Subcutaneous abdominal adipose tissue (tissue), 5 donors: ENCODE data around the gene SCUBE2.

Experiments
- H3K27ac ChIP-seq: one replicate; pipeline ENCODE4 v1.7.0; 2013; ENCODE audit warnings: low read depth, mild to moderate bottlenecking, inconsistent platforms, low read length, moderate library complexity
- H3K27me3 ChIP-seq, 5 donors: one replicate each; pipeline ENCODE4 v1.7.0; 2013; ENCODE audit warnings: low read length in 5 of 5, inconsistent platforms in 1 of 5; ENCODE audit not compliant: control insufficient read depth in 5 of 5, insufficient read depth in 4 of 5
- H3K36me3 ChIP-seq, 5 donors: one replicate each; pipeline ENCODE4 v1.7.0; 2013; ENCODE audit warnings: low read length in 5 of 5; ENCODE audit not compliant: control insufficient read depth in 5 of 5, insufficient read depth in 5 of 5
- H3K4me1 ChIP-seq, 5 donors: one replicate each; pipeline ENCODE4 v1.7.0; 2013; ENCODE audit warnings: low read length in 5 of 5, mild to moderate bottlenecking in 3 of 5, moderate library complexity in 1 of 5; ENCODE audit not compliant: control insufficient read depth in 5 of 5, insufficient read depth in 5 of 5
- H3K4me3 ChIP-seq, 5 donors: one replicate each; pipeline ENCODE4 v1.7.0; 2013; ENCODE audit warnings: low read length in 5 of 5, low read depth in 1 of 5
- H3K9ac ChIP-seq, 5 donors: one replicate each; pipeline ENCODE4 v1.7.0; 2013; ENCODE audit warnings: low read length in 5 of 5, mild to moderate bottlenecking in 4 of 5, moderate library complexity in 3 of 5
- H3K9me3 ChIP-seq, 5 donors: one replicate each; pipeline ENCODE4 v1.7.0; 2013; ENCODE audit warnings: low read length in 5 of 5; ENCODE audit not compliant: control insufficient read depth in 5 of 5
- donor health status: healthy.
- donor health status: healthy.
- donor health status: healthy.
- donor health status: healthy.
- donor health status: healthy.

SCUBE2 gene

GRCh38 chr11:9091044-9091922 is at the start of gene SCUBE2:
SCUBE2 (minus strand) TSS chr11:9091599; CDS start chr11:9091528, 71 bp downstream.
- Histone ChIP-seq H3K4me1 (peaks cover 2 to 27% (median 22%) of the 10 kb centered on the region in 5 donors), H3K4me3 (peak within 1 kb of the TSS; percentile 32 to 67 (median 63)), H3K9ac (peak within 1 kb of the TSS in 4 of 5 donors; percentile 23 to 61 (median 46)), H3K36me3 (no peaks in the 10 kb centered on the region), H3K27ac (no peak within 1 kb of the TSS), H3K9me3 (no peaks in the 10 kb centered on the region), H3K27me3 (peaks cover 0 to 4% (median 0%) of the 10 kb centered on the region in 5 donors)

- no peak overlapping the region for H3K9ac ChIP-seq
- no peak overlapping the region for H3K27ac ChIP-seq
- H3K27me3 ChIP-seq: no peaks in the 10 kb centered on the region
- H3K9me3 ChIP-seq: no peaks in the 10 kb centered on the region
- no peak overlapping the region for H3K4me3 ChIP-seq
- peaks cover 0 to 27% (median 8%) of the 10 kb centered on the region in 5 donors for H3K4me1 ChIP-seq
- peaks cover 19 to 81% (median 71%) of the 10 kb centered on the region in 5 donors for H3K36me3 ChIP-seq
Observed at GRCh38 chr11:9141186-9141585, 49.8 kb upstream of the SCUBE2 start.

DNA sequence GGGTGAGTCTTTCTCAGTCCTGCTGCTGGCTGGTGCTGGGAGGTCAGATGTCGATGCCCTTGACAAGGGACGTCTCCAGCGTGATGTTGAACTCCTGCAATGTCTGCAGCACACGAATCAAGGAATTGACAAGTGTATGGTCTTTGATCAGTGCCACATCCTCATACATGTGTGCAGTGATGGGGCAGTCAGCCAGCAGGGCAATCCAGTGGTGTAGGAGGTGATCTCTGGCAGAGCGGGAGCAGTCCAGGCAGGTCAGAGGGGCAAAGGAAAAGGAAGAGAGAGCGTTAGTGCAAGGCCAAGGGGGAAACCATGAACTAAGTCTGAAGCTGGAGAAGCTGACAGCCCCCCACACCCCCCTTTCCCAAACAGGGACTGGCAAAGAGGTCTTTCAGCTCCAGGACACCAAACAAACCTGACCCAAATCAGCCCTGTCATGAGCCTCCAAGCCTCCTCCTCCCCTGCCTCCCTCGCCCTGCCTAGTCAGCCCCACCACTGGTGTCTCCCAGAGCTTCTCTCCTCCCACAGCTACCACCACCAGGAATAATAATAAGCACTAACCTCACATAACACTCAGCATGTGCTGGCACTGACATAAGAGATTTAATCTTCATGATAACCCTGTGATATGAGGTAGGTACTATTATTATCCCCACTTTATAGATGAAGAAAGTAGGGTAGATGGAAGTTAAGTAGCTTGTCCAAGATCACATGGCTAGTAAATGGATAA is 48.4 kb upstream of the SCUBE2 start:
- Histone ChIP-seq H3K27me3 (no peaks in the 10 kb centered on the region), H3K27ac (peak overlapping the region; percentile 46), H3K9ac (peak overlapping the region in 1 of 5 donors; percentile 11), H3K36me3 (peaks cover 16 to 72% (median 57%) of the 10 kb centered on the region in 5 donors), H3K9me3 (no peaks in the 10 kb centered on the region), H3K4me3 (no peak overlapping the region), H3K4me1 (peaks cover 0 to 27% (median 8%) of the 10 kb centered on the region in 5 donors)

DNA sequence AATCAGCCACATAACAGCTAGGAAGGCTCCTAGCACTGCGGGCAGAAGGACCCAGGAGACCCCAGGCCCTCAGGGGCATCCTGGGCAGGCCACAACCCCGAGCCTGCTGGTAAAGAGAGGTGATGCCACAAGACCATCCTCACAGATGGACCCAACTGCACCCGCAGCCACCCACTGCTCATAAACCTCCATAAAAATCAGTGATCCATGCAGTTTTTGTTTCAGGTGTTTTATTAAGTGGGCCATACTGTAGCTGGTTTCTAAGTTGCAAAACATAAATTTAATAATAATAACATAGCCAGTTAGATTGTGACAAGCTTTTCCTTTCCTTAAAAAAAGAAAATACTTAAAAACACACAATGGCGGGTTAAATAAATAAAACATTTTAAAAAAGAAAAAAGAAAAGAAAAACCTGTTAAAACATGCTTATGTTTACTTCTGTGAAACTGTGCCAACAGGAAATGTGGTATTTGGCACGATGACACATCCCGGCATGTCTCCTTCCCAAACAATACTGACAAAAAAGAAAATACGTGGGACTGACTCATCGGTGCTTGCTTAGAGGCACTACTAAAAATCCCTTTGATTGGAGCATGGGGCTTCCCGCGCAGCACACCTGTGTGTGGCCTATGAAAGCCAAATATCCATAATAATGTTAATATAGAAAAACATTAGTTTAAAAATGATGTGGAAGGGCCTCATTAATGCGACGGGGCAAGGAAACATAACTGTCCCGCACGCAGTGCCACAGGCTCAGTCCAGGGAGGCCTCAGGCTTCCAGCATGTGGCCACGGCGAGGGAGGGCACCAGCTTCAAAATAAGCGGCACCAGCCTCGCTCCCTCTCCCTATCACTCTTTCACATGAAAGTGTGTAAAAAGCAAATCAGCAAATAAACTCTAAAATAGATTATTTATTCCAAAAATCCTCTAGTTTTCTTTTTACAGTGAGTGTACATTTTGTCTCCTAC is 47.5 kb upstream of the SCUBE2 start:
- Histone ChIP-seq H3K4me1 (peaks cover 0 to 27% (median 8%) of the 10 kb centered on the region in 5 donors), H3K4me3 (no peak overlapping the region), H3K27me3 (no peaks in the 10 kb centered on the region), H3K9ac (no peak overlapping the region), H3K27ac (peak overlapping the region; percentile 62), H3K36me3 (peaks cover 16 to 63% (median 48%) of the 10 kb centered on the region in 5 donors), H3K9me3 (no peaks in the 10 kb centered on the region)

GRCh38 chr11:9138133-9138453 is 46.7 kb upstream of the SCUBE2 start:
- Histone ChIP-seq H3K4me1 (peaks cover 0 to 27% (median 8%) of the 10 kb centered on the region in 5 donors), H3K4me3 (no peak overlapping the region), H3K27ac (peak overlapping the region; percentile 62), H3K36me3 (peaks cover 16 to 59% (median 40%) of the 10 kb centered on the region in 5 donors), H3K9me3 (no peaks in the 10 kb centered on the region), H3K9ac (no peak overlapping the region), H3K27me3 (no peaks in the 10 kb centered on the region)

DNA sequence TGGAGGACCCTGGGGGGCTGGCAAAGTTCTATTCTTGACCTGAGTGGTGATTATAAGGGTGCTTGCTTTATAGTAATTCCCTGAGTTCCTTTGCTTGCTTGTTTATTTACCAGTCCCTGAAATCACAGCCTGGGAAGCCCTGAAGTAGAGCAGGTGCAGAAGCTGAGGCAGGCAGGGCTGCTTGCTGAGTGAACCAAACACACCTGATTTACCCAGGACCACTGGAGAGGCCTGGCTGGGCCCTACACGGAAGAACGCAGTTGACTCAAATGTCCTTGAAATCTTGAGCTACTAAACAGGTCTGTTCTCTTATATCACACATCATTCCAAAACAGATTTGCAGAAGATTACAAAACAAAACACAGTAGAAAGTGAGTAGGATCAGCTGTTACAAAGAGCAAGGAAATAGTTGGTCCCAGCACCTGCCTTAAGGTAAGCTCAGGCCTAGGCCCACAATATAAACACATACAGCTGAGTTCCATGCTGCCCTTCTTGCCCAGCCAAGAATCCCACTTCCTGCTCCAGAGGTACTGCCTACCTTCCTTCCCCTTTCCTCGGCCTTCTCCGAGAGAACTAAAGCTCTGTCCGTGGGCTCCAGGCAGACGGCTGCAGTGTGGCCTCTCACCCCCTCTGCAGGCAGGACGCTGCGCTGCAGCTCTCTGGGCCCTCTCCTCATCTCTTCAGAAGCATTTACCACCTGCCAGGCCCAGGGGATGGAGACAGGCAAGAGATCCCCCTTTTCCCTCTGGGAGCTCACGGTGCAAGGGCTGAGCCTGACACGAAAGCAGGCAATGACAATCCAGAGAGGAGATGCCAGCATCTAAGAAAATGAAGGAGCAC is 46.1 kb upstream of the SCUBE2 start:
- H3K9ac ChIP-seq: peak overlapping the region in 1 of 5 donors; percentile 42
- H3K4me1 ChIP-seq: peaks cover 0 to 27% (median 8%) of the 10 kb centered on the region in 5 donors
- no peak overlapping the region for H3K4me3 ChIP-seq
- H3K36me3 ChIP-seq: peaks cover 16 to 57% (median 34%) of the 10 kb centered on the region in 5 donors
- no peaks in the 10 kb centered on the region for H3K9me3 ChIP-seq
- no peak overlapping the region for H3K27ac ChIP-seq
- H3K27me3 ChIP-seq: no peaks in the 10 kb centered on the region

- Histone ChIP-seq H3K9me3 (no peaks in the 10 kb centered on the region), H3K36me3 (peaks cover 12 to 50% (median 27%) of the 10 kb centered on the region in 5 donors), H3K27ac (no peak overlapping the region), H3K27me3 (no peaks in the 10 kb centered on the region), H3K4me1 (peaks cover 0 to 27% (median 8%) of the 10 kb centered on the region in 5 donors), H3K9ac (no peak overlapping the region), H3K4me3 (no peak overlapping the region)
Observed at GRCh38 chr11:9136741-9137140, 45.3 kb upstream of the SCUBE2 start.

DNA sequence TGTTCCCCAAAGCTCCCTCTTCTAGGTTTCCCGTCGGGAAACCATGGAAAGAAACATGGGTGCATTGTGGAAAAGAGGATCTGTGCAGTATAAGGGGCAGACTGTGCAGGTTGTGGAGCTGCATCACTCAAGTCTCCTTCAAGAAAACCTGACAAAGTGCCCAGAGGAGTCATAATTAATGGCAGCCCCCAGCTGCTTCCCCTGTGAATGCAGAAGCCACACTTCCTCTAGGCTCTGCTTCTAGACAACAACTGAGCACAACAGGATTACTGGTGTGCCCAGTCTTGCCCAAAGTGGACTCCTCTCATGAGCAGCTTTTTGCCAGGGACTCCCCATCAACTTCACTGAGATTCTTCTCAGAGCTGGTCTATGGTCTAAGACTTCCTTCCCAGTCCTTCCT is 42.6 kb upstream of the SCUBE2 start:
- H3K36me3 ChIP-seq: peaks cover 3 to 24% (median 6%) of the 10 kb centered on the region in 5 donors
- H3K4me1 ChIP-seq: peaks cover 0 to 13% (median 5%) of the 10 kb centered on the region in 5 donors

More for the DNA sequence above, 42.6 kb upstream of the SCUBE2 start:
- Histone ChIP-seq H3K4me3 (no peak overlapping the region), H3K27me3 (no peaks in the 10 kb centered on the region), H3K27ac (no peak overlapping the region), H3K9me3 (no peaks in the 10 kb centered on the region), H3K9ac (no peak overlapping the region)
